Left ventricle myocardium inferior (tissue), 1 donor: ENCODE data around the gene DLG2. TPM values are rescaled to one million over a fixed set of nuclear protein-coding genes. Genes with fewer than 3 reads are reported as not detected.

Experiments used
- DNase-seq: peaks from one replicate; pipeline ENCODE4 v3.0.0-alpha.2; 2020
- H3K27ac ChIP-seq: fragments of 200-600 bp; replicated peaks from 2 replicates; pipeline ENCODE4 v1.8.0; 2021
- H3K27me3 ChIP-seq: fragments of 200-600 bp; 2 replicates; pipeline ENCODE4 v1.8.0; 2021; ENCODE audit warnings: low read depth
- H3K36me3 ChIP-seq: fragments of 200-600 bp; 2 replicates; pipeline ENCODE4 v1.8.0; 2021
- H3K4me1 ChIP-seq: fragments of 200-600 bp; 2 replicates; pipeline ENCODE4 v1.8.0; 2021
- H3K4me3 ChIP-seq: fragments of 200-600 bp; 2 replicates; pipeline ENCODE4 v1.8.0; 2021; ENCODE audit warnings: mild to moderate bottlenecking, moderate library complexity
- H3K9me3 ChIP-seq: fragments of 200-600 bp; replicated peaks from 2 replicates; pipeline ENCODE4 v1.8.0; 2021
- intact Hi-C: fragments of 100-400 bp; cut with micrococcal nuclease; formaldehyde crosslinking; loops from one replicate; pipeline ENCODE4 v1.11.0; 2022
- total RNA-seq: library from RNA; stranded (reverse); fragmentation: NEBNext Ultra II Directional; extraction: Animal tissue kit (Norgen Biotek cat#: 25700); gene quantifications from one replicate; pipeline ENCODE4 v1.2.1, GENCODE V29; 2021
- TF ChIP-seq, protein P1 (sequence below): fragments of 200-600 bp; IDR thresholded peaks from 2 replicates; pipeline ENCODE4 v1.8.0; 2021; ENCODE audit warnings: antibody characterized with exemption, mild to moderate bottlenecking, borderline replicate concordance
- donor health status: DM: no; HTN: yes; CAD: no; lungs with severe emphysema.

DLG2 gene
- total RNA-seq, 1 donor from 2014 or later = 6.5 TPM

DNA sequence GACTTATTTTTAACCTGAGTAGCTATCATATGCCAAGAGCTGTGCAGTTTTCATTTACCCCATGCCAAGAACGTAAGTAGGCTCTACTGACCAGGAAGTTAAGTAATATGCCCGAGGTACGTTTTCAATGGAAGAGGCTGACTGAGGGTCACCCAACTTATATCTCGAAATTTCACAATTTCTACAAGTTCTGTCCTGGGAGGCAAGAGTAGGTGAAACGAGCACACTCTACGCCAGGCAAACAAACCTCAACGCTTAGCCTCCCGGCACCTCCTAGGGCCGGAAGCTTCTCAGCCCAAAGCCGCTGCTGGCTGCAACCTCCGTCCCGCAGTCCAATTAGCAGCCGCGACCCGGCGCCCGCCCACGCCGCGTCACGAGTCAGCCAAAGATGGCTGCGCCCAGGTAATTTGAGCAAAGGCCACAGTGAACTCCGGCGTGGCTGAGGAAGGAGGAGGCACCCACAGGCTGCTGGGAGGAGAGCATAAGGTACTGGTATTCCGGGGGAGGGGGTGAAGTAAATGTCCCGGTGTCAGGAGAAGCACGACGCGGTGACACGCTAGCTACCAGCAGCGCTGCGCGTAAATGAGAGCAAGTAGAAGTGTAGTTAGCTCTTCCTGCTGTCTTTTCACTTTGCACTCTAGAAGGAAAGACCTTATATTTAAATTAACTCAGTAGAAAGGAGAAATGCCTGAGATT, 20.6 kb upstream of the DLG2 start, which contains the start of gene TMEM126A:
Gene TMEM126A (plus strand): TSS at position 364 of the 696 bp plus-strand sequence. CDS start 2,289 bp downstream, outside the sequence.
- Histone ChIP-seq H3K9me3 (no peaks in the 10 kb centered on the region), H3K27ac (peak within 1 kb of the TSS; percentile 83), H3K4me1 (peaks cover 44% of the 10 kb centered on the region), H3K36me3 (peaks cover 8% of the 10 kb centered on the region), H3K27me3 (no peaks in the 10 kb centered on the region), H3K4me3 (peak within 1 kb of the TSS; percentile 72)
- TF ChIP-seq, protein P1, sequence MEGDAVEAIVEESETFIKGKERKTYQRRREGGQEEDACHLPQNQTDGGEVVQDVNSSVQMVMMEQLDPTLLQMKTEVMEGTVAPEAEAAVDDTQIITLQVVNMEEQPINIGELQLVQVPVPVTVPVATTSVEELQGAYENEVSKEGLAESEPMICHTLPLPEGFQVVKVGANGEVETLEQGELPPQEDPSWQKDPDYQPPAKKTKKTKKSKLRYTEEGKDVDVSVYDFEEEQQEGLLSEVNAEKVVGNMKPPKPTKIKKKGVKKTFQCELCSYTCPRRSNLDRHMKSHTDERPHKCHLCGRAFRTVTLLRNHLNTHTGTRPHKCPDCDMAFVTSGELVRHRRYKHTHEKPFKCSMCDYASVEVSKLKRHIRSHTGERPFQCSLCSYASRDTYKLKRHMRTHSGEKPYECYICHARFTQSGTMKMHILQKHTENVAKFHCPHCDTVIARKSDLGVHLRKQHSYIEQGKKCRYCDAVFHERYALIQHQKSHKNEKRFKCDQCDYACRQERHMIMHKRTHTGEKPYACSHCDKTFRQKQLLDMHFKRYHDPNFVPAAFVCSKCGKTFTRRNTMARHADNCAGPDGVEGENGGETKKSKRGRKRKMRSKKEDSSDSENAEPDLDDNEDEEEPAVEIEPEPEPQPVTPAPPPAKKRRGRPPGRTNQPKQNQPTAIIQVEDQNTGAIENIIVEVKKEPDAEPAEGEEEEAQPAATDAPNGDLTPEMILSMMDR = no peak
- peak; percentile 92 for DNase-seq
- intact Hi-C loops = no loop called here

DNA sequence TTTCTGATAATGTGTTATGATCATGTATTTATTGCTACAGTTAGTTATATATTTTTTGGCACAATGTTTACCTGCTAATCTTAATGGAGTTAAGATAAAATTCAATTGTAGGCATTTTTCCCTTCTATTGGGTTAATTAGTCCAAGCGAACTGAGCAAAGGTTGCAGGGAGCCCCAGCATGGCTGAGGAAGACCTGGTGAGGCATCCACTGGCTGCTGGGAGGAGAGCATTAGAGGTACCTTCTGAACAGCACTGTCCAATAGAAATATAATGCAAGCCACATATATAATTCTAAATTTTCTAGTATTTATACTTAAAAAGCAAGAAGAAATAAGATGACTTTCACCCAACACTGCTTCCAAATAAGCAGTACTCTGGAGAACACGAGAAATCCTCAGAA, 19.9 kb upstream of the DLG2 start:
- Histone ChIP-seq H3K27ac (peak overlapping the region; percentile 83), H3K36me3 (peaks cover 8% of the 10 kb centered on the region), H3K9me3 (no peaks in the 10 kb centered on the region), H3K4me3 (peak overlapping the region; percentile 72), H3K4me1 (peaks cover 40% of the 10 kb centered on the region), H3K27me3 (no peaks in the 10 kb centered on the region)
- TF ChIP-seq, protein P1 = no peak
- no peak for DNase-seq
- intact Hi-C loops = no loop called here

DNA sequence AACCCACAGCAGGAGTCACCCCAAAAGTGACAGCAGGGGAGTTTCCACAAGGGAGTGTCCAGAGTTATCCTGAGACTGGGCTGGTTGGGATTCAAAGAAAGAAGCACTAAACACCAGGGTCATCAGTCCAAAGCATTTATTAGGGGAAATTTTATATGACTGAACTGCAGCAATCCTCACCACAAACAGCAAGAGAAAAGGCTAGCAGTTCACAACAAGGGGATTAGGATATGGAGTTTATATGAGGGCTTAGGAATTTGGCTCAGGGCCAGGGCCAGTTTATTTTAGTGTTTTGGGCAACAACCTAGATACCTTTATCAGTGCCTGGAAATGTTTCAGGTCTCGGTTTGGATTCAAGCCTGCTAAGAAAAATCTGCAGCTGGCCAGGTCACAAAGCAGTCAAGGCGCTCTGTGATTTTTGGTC, 16.1 kb upstream of the DLG2 start:
- TF ChIP-seq, protein P1 = no peak
- Histone ChIP-seq H3K27me3 (no peaks in the 10 kb centered on the region), H3K27ac (peak overlapping the region; percentile 48), H3K4me1 (peaks cover 27% of the 10 kb centered on the region), H3K9me3 (no peaks in the 10 kb centered on the region), H3K4me3 (peak overlapping the region; percentile 30), H3K36me3 (no peaks in the 10 kb centered on the region)
- peak; percentile 35 for DNase-seq
- intact Hi-C loops = no loop called here

DNA sequence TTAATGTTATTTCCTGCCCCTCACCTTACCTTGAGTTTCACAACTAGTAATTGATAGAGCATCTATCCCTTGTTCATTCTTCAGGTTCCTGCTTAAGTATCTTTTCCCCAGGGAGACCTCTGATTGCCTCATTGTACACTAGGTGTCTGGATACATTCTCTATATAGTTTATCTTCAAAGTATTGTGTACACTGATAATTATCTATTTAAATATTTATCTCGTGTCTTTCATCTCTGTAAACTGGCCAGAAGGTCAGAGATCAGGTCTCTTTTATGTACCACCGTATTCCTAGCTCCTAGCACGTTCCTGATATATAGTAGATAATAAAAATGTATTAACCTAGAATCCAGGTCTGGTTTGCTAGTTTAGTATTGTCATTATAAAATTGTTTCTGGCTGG, 7.6 kb upstream of the DLG2 start:
- Histone ChIP-seq H3K27me3 (no peaks in the 10 kb centered on the region), H3K9me3 (no peaks in the 10 kb centered on the region), H3K27ac (no peak overlapping the region), H3K4me3 (no peak overlapping the region), H3K4me1 (peaks cover 17% of the 10 kb centered on the region), H3K36me3 (peaks cover 57% of the 10 kb centered on the region)
- intact Hi-C loops = no loop called here
- no peak for DNase-seq
- TF ChIP-seq, protein P1 = no peak

DNA sequence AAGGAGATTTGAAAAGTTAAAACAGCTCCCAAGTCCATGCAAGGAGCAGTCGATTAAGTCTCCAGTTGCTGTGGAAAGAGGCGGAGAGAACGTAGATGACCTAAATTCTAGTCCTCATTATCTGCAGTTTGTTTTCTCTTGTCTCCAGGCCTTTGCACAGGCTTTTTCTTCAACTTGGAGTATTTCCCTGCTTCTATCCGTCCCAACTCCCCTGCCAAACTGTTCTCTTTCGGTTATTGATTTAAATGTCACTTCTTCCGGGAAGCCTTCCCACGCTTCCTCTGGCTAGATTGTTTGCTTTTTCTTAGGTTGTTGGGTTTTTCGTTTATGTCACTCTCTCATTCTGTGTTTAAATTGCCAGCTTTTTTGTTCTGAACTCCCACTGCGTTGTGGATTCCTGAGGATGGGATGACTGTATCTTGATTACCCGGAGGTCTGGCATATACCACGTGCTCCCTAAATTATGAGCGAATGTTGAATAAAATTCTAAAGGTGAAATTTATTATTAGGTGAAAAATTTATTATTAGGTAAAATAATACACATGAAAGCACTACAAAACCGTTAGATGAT, 1.7 kb upstream of the DLG2 start:
- TF ChIP-seq, protein P1 = no peak
- no peak for DNase-seq
- Histone ChIP-seq H3K27me3 (no peaks in the 10 kb centered on the region), H3K36me3 (peaks cover 21% of the 10 kb centered on the region), H3K4me3 (peak overlapping the region; percentile 82), H3K27ac (peak overlapping the region; percentile 95), H3K9me3 (no peaks in the 10 kb centered on the region), H3K4me1 (peaks cover 60% of the 10 kb centered on the region)
- intact Hi-C loops = no loop called here
